Measurements from ENCODE around the gene GPR148. TPM values are rescaled to one million over a fixed set of nuclear protein-coding genes. Genes with fewer than 3 reads are reported as not detected.

Gene GPR148
- total and polyA plus RNA-seq, 2 of the 8 experiments (the other 6 are each of a cell fraction or from before 2014, with no cell fraction given): 0.05 TPM; not detected in 1

- H3K23ac ChIP-seq (ENCODE audit: insufficient read length): no peak overlapping the region
- H3K4me2 ChIP-seq (ENCODE audit: insufficient read depth in 1 of 2, low read depth in 2 of 2, low read length in 2 of 2): no peak overlapping the region
- H3K27me3 ChIP-seq (replicated peaks in 1 of 4; ENCODE audit: control insufficient read depth in 3 of 4, extremely low read depth in 1 of 4, insufficient read depth in 3 of 4, low read length in 3 of 4): no peaks in the 10 kb centered on the region
- H3K4me1 ChIP-seq (replicated peaks in 1 of 4; ENCODE audit: control insufficient read depth in 3 of 4, insufficient read depth in 4 of 4, low read length in 3 of 4): no peaks in the 10 kb centered on the region
- H3K4me3 ChIP-seq (ENCODE audit: extremely low read depth in 1 of 4, insufficient read depth in 2 of 4, low read depth in 3 of 4, low read length in 4 of 4): no peak overlapping the region
- no peak overlapping the region for H3K56ac ChIP-seq (replicated peaks; ENCODE audit: insufficient read length, low read depth, low read length)
- H2AK5ac ChIP-seq (ENCODE audit: low read depth, low read length): no peak overlapping the region
- H3K9ac ChIP-seq (replicated peaks in 1 of 4; ENCODE audit: extremely low read depth in 1 of 4, low read depth in 3 of 4, low read length in 3 of 4): no peak overlapping the region
- H4K91ac ChIP-seq (replicated peaks; ENCODE audit: insufficient read length, low read length): no peak overlapping the region
- WGBS, 2 experiments (ENCODE audit: extremely low coverage in 1 of 2, insufficient coverage in 1 of 2, insufficient read length in 1 of 2, insufficient replicate concordance in 2 of 2, low coverage in 1 of 2, low lambda C conversion rate in 2 of 2, missing lambda C conversion rate in 1 of 2): 94% methylated on average over 13 of the region's 14 CpGs; no CpG with 5 or more reads in 1 of the 2 experiments
- no peak overlapping the region for H2AFZ ChIP-seq (ENCODE audit: low read length)
- H3K14ac ChIP-seq (ENCODE audit: insufficient read length): no peak overlapping the region
- H3K18ac ChIP-seq (ENCODE audit: extremely low read depth, low read length): no peak overlapping the region
- H3K23me2 ChIP-seq (ENCODE audit: low read depth, low read length): no peaks in the 10 kb centered on the region
- H3K27ac ChIP-seq (ENCODE audit: low read depth, low read length): no peak overlapping the region
- no peak overlapping the region for H4K8ac ChIP-seq (ENCODE audit: extremely low read depth, insufficient read depth, low read length)
- FAIRE-seq (no peak), DNase-seq (ENCODE audit: low read depth in 1 of 2, low spot score in 2 of 2) (no peak)
- H2BK20ac ChIP-seq (ENCODE audit: low read length): no peak overlapping the region
- H3K9me3 ChIP-seq (ENCODE audit: insufficient read depth in 2 of 2, low read depth in 1 of 2, low read length in 1 of 2): no peaks in the 10 kb centered on the region
- no peak overlapping the region for H2BK15ac ChIP-seq (ENCODE audit: low read length)
- H3K4ac ChIP-seq (replicated peaks; ENCODE audit: insufficient read length, low read depth, low read length): no peak overlapping the region
- H3K79me1 ChIP-seq (ENCODE audit: low read depth, low read length): no peaks in the 10 kb centered on the region
- POLR2A ChIA-PET (ENCODE audit: partially characterized antibody): no interaction called here
- peaks cover 0 to 1% of the 10 kb centered on the region in 2 experiments for H4K20me1 ChIP-seq (replicated peaks in 1 of 2; ENCODE audit: control insufficient read depth in 1 of 2, insufficient read depth in 2 of 2, low read length in 2 of 2)
- H2BK120ac ChIP-seq (replicated peaks; ENCODE audit: low read depth, low read length): no peak overlapping the region
- H3K79me2 ChIP-seq (ENCODE audit: control insufficient read depth in 1 of 2, insufficient read depth in 2 of 2, low read length in 2 of 2): no peaks in the 10 kb centered on the region
- no peak overlapping the region for H4K5ac ChIP-seq (ENCODE audit: insufficient read length, low read depth, low read length)
- no peaks in the 10 kb centered on the region for H3K36me3 ChIP-seq (ENCODE audit: control insufficient read depth in 2 of 4, insufficient read depth in 4 of 4, low read length in 3 of 4)
- CTCF ChIA-PET (ENCODE audit: partially characterized antibody): interaction anchor here (1.0 to 1.8 kb wide), 3 partner anchors 16 to 136 kb away, joined by 3 to 5 read pairs (median 4); no protein-coding TSS in a partner anchor
- no peak overlapping the region for H2BK5ac ChIP-seq (ENCODE audit: low read depth, low read length)
- H2BK12ac ChIP-seq (ENCODE audit: low read depth, low read length): no peak overlapping the region
- no peak for TF ChIP-seq SP4 (IDR thresholded peaks at IDR 0.05; ENCODE audit: low read length)
- no peak for TF ChIP-seq NANOG (IDR thresholded peaks at IDR 0.05; ENCODE audit: insufficient read depth, low read depth, low read length, poor library complexity, severe bottlenecking)
- no peak for TF ChIP-seq HDAC2 (IDR thresholded peaks at IDR 0.05; ENCODE audit: borderline replicate concordance in 1 of 2, low read depth in 2 of 2, low read length in 2 of 2)
- TF ChIP-seq CHD2 (IDR thresholded peaks at IDR 0.05; ENCODE audit: low read length): no peak
- TF ChIP-seq CBX8 (IDR thresholded peaks at IDR 0.05; ENCODE audit: borderline replicate concordance, low read depth, low read length): no peak
- TF ChIP-seq KDM1A (IDR thresholded peaks at IDR 0.05; ENCODE audit: borderline replicate concordance, low read length): no peak
Observed at GRCh38 chr2:130737592-130737991, 8.7 kb downstream of the GPR148 start.

Data from H1 (cell line).